Tibial nerve (tissue), 3 donors: ENCODE results near the gene RNF13.

Experiments
- POLR2A ChIP-seq, 2 donors: fragments of 450-650 bp; IDR thresholded peaks; one replicate each; pipeline ENCODE4 v1.6.1; 2017; ENCODE audit warnings: antibody characterized with exemption in 2 of 2, mild to moderate bottlenecking in 2 of 2, moderate library complexity in 2 of 2
- TF ChIP-seq, protein P1 (sequence below), 5 experiments: fragments of 200-600 bp in 3 of 5; fragments of 450-650 bp in 2 of 5; sonication (generic) in 3 of 5; IDR thresholded peaks; one replicate each; pipeline ENCODE4 v1.5.1; 2016 to 2019; ENCODE audit warnings: antibody characterized with exemption in 5 of 5, mild to moderate bottlenecking in 3 of 5, moderate library complexity in 2 of 5

GRCh38 chr3:149941946-149942345 is 128.9 kb downstream of the RNF13 start:
- no peak for TF ChIP-seq POLR2A (IDR thresholded peaks at IDR 0.05)
- TF ChIP-seq, protein P1, sequence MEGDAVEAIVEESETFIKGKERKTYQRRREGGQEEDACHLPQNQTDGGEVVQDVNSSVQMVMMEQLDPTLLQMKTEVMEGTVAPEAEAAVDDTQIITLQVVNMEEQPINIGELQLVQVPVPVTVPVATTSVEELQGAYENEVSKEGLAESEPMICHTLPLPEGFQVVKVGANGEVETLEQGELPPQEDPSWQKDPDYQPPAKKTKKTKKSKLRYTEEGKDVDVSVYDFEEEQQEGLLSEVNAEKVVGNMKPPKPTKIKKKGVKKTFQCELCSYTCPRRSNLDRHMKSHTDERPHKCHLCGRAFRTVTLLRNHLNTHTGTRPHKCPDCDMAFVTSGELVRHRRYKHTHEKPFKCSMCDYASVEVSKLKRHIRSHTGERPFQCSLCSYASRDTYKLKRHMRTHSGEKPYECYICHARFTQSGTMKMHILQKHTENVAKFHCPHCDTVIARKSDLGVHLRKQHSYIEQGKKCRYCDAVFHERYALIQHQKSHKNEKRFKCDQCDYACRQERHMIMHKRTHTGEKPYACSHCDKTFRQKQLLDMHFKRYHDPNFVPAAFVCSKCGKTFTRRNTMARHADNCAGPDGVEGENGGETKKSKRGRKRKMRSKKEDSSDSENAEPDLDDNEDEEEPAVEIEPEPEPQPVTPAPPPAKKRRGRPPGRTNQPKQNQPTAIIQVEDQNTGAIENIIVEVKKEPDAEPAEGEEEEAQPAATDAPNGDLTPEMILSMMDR (IDR thresholded peaks at IDR 0.05) = no peak
